Measurements from ENCODE around the gene EPHB3. TPM values are rescaled to one million over a fixed set of nuclear protein-coding genes. Genes with fewer than 3 reads are reported as not detected.

Gene EPHB3
- total RNA-seq, 1 donor from 2014 or later: 33.7 TPM

DNA sequence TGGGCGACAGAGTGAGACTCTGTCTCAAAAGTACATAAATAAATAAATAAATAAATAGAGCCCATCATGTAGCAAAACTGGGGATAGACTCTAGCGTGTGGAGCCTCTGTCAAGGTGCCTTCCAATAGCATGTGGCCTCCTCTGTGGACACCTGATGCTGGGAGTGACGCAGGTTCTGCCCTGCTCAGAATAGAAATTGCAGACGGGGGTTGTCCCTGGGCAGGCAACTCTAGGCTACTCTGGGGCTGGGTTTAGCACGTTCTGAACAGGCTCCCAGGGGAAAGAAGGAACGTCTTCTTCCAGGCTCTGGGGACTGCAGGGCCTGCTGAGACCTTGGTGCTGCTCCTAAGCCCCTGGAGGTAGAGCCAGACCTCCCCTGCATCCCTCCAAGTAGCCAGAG, 65.3 kb downstream of the EPHB3 start:
- DNase-seq: peak; percentile 66

DNA sequence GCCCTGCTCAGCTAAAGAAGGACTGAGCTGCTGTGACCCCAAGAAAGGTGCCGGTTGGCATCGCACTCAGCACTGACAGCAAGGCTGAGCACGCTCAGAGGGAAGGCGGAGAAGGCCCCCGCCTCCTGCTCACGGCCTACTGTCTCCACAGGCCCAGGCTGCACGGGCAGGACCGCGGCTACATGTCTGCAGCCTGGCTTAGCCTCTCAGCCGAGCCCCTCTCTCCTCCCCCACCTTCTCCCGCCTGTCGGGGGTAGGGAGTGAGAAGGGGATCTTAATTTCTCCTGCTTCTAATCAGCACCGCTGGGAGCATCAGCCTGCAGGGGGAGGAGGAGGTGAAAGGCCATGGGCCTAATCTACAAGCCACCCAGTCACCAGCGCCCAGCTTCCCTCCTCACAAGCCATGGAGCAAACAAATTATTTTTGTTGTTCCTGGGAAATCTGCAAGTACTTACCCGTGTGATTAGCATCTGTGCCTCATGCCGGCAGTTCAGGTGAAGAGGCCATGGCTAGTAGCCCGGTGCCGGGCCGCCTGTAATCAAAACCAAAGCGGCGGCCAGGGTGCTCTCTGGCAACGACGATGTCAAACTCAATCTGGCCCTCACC, 68.1 kb downstream of the EPHB3 start:
- no peak for DNase-seq

DNA sequence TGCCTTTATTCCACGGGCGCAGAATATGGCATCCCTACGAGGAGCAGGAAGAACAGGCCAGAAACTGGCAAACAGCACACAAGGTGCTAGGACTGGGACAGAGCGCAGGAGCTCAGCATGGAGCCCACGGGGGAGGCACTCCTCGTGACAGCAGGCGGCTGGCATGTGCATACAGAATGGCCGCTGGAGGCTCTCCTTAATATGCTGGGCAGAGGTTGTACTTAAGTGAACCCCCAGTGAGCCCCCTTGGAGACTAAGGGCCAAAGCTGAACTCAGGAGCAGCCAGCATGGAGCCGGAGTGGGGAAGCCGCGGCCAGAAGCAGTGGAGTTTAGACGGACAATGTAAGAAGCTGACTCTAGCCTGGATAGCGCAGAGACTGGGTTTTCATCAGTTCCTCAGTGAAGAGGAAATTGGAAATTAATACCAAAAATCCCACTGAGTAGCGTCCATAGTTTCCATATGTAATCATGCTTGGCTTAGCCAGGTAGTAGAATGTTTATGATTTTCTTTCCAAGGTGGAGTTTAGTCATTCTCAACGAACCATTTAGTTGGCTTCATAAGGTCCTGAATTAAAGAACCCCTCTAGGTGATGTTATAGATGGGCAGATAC, 69.4 kb downstream of the EPHB3 start:
- peak; percentile 71 for DNase-seq

DNA sequence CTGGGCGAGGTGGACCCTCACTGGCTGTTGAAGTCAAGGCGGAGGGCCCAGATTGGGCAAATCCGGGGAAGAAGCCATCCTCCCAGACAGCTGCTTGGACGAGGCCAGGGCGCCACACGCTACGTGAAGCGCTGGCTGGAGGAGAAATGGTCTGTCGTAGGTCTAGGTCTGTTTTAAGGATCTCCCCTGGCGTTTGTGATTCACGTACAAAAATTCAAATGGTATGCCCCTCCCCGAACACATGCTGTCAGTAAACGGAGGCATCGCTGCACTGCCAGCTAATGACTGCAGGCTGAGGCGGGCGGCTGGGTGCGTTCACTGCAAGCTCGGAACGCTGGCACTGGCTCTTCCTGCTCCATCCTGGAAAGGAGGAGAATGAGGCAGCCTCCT, 69.9 kb downstream of the EPHB3 start:
- DNase-seq: peak; percentile 62

Other genes starting within 250 kb of the EPHB3 start
- 209 TPM for gene EIF4G1, start 247.2 kb upstream of the EPHB3 start, total RNA-seq
- gene FAM131A, start 224.2 kb upstream of the EPHB3 start, total RNA-seq: 26.9 TPM
- 2.8 TPM for gene CLCN2, start 200.2 kb upstream of the EPHB3 start, total RNA-seq
- gene POLR2H, start 200.1 kb upstream of the EPHB3 start, total RNA-seq: 81.0 TPM
- not detected for gene THPO, start 183.6 kb upstream of the EPHB3 start, total RNA-seq
- 33.5 TPM for gene CHRD, start 181.7 kb upstream of the EPHB3 start, total RNA-seq
- gene MAGEF1, start 150.3 kb downstream of the EPHB3 start, total RNA-seq: 53.3 TPM